H1 (cell line): ENCODE results near the gene ABCB11. TPM values are rescaled to one million over a fixed set of nuclear protein-coding genes. Genes with fewer than 3 reads are reported as not detected.

Source experiments
- RBBP5 ChIP-seq: IDR thresholded peaks from 2 replicates; pipeline ENCODE4 v1.7.1; 2012; ENCODE audit warnings: low read depth, mild to moderate bottlenecking, inconsistent platforms, low read length, moderate library complexity, borderline replicate concordance
- TBP ChIP-seq: IDR thresholded peaks from 2 replicates; pipeline ENCODE4 v1.6.1; 2011; ENCODE audit warnings: low read depth, low read length, improper control_type of control experiment
- TCF12 ChIP-seq: IDR thresholded peaks from 2 replicates; pipeline ENCODE4 v1.6.1; 2011; ENCODE audit warnings: low read depth, mild to moderate bottlenecking, low read length
- polyA plus RNA-seq, 7 experiments: library from polyadenylated mRNA; depleted of rRNA in 3 of 7; stranded (reverse) in 5 of 7; unstranded in 2 of 7; fragments of >200 nt in 5 of 7; fragments of 200-250 nt in 2 of 7; gene quantifications; 1 replicate in 5 of 7; 2 replicates in 1 of 7; 4 replicates in 1 of 7; pipeline versions ENCODE4 v1.2.1 to v1.2.3, GENCODE V29; 2011 to 2013; ENCODE audit warnings: missing spikeins in 2 of 7, mixed read lengths in 2 of 7
- total RNA-seq: library from RNA; stranded (reverse); fragmentation: NEBNext Ultra II Directional; extraction: Animal tissue kit (Norgen Biotek cat#: 25700); gene quantifications from 2 replicates; pipeline ENCODE4 v1.2.1, GENCODE V29; 2021

ABCB11 gene
- total and polyA plus RNA-seq, 2 of the 8 experiments (the other 6 are each of a cell fraction or from before 2014, with no cell fraction given): not detected

- TF ChIP-seq TBP (peak; percentile 72), RBBP5 (no peak), TCF12 (no peak)
Measured at GRCh38 chr2:168890006-168890782, 140.9 kb downstream of the ABCB11 start, which contains the start of gene SPC25 (continued).
